Activated naive CD8-positive, alpha-beta T cell (primary cell): ENCODE data around the gene PPP6R3.
"Not testable (repeated sequence)": the region's sequence is repeated elsewhere in the genome, so short reads cannot be mapped to it uniquely, and the experiment has no call there.

ENCODE experiments used
- H3K27ac Mint-ChIP-seq: one replicate; pipeline ENCODE4 v1.8.0; 2021; ENCODE audit warnings: mixed read lengths
- H3K27me3 Mint-ChIP-seq: one replicate; pipeline ENCODE4 v1.8.0; 2021; ENCODE audit warnings: mixed read lengths
- H3K36me3 Mint-ChIP-seq: one replicate; pipeline ENCODE4 v1.8.0; 2021; ENCODE audit warnings: mixed read lengths
- H3K4me1 Mint-ChIP-seq: one replicate; pipeline ENCODE4 v1.8.0; 2021; ENCODE audit warnings: low read depth, mixed read lengths
- H3K4me3 Mint-ChIP-seq: one replicate; pipeline ENCODE4 v1.8.0; 2021; ENCODE audit warnings: mild to moderate bottlenecking, mixed read lengths
- H3K9me3 Mint-ChIP-seq: one replicate; pipeline ENCODE4 v1.8.0; 2021; ENCODE audit warnings: low read depth, mixed read lengths

The PPP6R3 gene

DNA sequence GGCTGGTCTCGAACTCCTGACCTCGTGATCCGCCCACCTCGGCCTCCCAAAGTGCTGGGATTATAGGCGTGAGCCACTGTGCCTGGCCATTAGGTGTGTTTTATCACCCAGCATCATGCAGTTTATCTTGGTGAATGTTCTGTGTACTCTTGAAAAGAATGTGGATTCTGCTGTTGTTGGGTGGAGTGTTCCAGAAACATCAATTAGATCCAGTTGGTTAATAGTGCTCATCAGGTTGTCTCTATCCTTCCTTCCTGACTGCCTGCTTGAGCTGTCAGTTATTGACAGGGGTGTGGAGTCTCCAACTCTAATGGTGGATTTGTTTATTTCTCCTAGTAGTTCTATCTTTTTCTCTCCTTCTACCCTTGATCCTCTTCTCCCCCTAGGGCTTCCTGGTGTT, 30.2 kb upstream of the PPP6R3 start:
- H3K9me3 Mint-ChIP-seq = peaks cover 5% of the 10 kb centered on the region
- H3K27me3 Mint-ChIP-seq = no peaks in the 10 kb centered on the region
- no peak overlapping the region for H3K27ac Mint-ChIP-seq
- H3K4me1 Mint-ChIP-seq = no peaks in the 10 kb centered on the region
- H3K4me3 Mint-ChIP-seq = no peak overlapping the region
- H3K36me3 Mint-ChIP-seq = peaks cover 18% of the 10 kb centered on the region

DNA sequence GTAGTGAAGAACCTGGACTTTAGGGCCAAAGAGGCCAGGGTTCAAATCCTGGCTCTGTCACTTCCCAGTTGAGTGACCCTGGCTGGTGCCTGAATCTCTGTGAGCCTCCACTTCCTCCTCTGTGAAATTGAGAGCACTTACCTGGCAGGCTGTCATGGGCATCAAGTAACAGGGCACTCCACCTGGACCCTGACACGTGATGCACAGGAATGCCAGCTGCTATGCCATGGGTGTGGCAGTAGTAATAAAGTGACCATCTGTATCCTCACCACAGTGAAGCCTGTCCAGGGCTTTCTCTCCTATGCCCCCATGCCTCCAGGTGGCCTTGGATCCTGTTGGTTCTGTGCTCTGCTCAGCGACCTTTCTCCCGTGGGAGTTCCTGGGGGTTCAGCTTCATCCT, 29.8 kb upstream of the PPP6R3 start:
- peaks cover 5% of the 10 kb centered on the region for H3K9me3 Mint-ChIP-seq
- no peak overlapping the region for H3K27ac Mint-ChIP-seq
- no peaks in the 10 kb centered on the region for H3K27me3 Mint-ChIP-seq
- peaks cover 18% of the 10 kb centered on the region for H3K36me3 Mint-ChIP-seq
- no peaks in the 10 kb centered on the region for H3K4me1 Mint-ChIP-seq
- no peak overlapping the region for H3K4me3 Mint-ChIP-seq

DNA sequence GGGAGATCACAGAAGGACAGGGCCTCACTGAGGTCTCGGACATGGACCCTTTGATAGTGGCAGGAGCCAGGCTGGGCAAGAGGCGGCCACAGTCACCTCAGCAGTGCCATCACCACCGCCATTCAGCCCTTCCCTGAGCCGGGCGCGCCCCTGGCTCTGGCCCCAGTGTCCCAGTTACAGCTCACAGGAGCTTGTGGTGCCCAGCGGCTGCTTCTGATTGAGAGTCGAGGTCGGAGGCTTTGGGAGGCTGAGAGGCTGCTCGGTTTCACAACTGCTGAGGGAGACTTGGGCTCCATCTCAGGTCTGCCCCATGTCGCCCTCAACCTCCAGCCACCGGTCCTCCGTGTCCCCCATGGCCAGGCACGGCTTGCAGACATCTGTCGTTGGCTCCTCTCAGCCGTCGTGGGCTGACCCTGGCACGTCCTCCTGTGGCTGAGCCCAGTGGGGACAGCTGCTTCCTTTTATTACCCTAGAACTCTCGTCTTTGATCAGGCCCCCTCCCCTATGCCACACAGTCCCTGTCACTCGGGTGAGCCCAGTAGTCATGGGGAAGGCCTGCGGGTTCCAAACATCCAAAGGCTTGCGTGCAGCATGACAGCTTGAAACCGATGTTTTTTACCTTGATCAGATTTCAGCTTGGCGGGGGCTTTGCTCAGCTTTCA, 28.4 kb upstream of the PPP6R3 start:
- Mint-ChIP-seq H3K36me3 (peaks cover 18% of the 10 kb centered on the region), H3K27me3 (no peaks in the 10 kb centered on the region), H3K4me1 (no peaks in the 10 kb centered on the region), H3K4me3 (no peak overlapping the region), H3K27ac (no peak overlapping the region), H3K9me3 (peaks cover 5% of the 10 kb centered on the region)

DNA sequence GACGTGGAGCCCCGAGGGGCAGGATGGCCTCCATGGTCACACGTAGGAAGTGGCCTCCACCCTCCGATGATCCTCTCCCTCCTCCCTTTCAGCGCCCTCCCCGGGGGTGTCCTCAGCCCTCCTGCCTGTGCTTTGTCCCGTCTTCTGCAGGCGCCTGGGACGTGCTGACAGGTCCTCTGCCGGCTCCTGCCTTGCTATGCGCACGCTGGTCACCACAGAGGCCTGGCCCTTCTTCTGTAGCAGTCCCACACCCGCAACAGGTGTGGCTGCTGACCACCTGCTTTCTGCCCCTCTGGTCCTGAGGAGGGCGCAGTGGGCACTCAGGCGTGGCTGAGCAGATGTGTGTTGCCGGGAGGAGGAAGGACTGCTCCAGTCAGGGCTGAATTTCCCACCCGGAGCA, 27.7 kb upstream of the PPP6R3 start:
- H3K27ac Mint-ChIP-seq = no peak overlapping the region
- peaks cover 18% of the 10 kb centered on the region for H3K36me3 Mint-ChIP-seq
- H3K9me3 Mint-ChIP-seq = peaks cover 5% of the 10 kb centered on the region

DNA sequence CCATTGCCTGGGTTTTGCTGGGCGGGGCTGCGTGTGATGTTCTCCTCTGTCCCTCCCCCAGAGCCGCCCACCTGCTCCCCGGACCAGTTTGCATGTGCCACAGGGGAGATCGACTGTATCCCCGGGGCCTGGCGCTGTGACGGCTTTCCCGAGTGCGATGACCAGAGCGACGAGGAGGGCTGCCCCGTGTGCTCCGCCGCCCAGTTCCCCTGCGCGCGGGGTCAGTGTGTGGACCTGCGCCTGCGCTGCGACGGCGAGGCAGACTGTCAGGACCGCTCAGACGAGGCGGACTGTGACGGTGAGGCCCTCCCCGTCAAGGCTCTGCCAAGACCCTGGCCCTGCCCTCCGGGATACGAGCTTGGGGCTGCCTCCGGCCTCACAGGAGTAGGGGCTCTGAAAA, 27.0 kb upstream of the PPP6R3 start:
- Mint-ChIP-seq H3K4me3 (no peak overlapping the region), H3K27me3 (no peaks in the 10 kb centered on the region), H3K36me3 (peaks cover 14% of the 10 kb centered on the region), H3K9me3 (peaks cover 5% of the 10 kb centered on the region), H3K4me1 (no peaks in the 10 kb centered on the region), H3K27ac (no peak overlapping the region)

More for the DNA sequence above, 27.7 kb upstream of the PPP6R3 start:
- Mint-ChIP-seq H3K4me3 (no peak overlapping the region), H3K4me1 (no peaks in the 10 kb centered on the region), H3K27me3 (no peaks in the 10 kb centered on the region)

DNA sequence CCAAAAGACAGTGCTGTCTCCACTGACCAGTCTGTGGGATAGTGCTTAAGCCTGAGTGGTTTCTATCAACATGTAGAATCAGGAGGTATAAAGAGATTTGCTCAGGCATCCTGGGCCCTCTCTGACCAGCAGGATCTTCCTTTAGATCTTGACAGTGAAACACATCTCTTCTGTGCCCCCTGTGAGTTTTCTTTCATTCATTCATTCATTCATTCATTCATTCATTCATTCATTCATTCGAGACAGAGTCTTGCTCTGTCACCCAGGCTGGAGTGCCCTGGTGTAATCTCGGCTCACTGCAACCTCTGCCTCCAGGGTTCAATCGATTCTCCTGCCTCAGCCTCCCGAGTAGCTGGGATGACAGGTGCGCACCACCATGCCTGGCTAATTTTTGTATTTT, 26.4 kb upstream of the PPP6R3 start:
- peaks cover 12% of the 10 kb centered on the region for H3K36me3 Mint-ChIP-seq
- not testable (repeated sequence) for H3K9me3 Mint-ChIP-seq, H3K4me3 Mint-ChIP-seq, H3K27ac Mint-ChIP-seq, H3K27me3 Mint-ChIP-seq, H3K4me1 Mint-ChIP-seq

DNA sequence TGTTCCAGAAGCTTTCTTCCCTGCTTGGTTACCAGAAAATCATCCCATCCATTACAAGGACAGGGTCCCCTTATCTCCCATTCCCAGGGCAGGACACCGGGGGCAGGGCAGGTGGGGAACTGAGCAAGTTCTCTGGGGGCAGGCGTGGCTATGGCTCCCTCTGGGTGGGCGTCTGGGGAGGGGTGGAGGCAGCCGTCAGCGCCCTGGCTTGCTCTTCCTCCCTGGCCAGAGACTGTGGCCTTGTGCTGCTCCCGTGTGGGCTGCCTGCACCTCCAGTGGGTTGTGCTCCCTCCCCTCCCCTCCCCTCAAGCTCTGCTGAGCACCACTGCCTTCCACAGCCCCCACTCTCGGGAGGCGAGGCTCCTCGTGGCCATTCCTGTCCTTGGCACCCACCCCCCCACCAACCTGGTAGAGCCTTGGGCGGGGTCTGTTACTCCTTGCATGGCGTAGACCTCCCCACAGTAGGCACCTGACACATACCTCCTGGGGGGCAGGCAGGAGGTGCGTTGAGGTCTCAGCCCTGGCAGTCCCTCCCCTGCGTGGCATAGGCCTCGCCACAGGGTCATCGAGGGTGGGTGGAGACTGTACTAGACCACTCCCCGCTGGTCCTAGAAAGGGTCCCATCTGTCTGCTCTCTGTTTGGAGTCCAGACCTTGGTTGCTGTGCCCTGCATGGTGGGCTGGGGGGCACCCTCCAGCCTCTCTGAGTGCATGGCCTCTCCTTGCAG, 24.2 kb upstream of the PPP6R3 start:
- Mint-ChIP-seq H3K9me3 (no peaks in the 10 kb centered on the region), H3K4me3 (no peak overlapping the region)

DNA sequence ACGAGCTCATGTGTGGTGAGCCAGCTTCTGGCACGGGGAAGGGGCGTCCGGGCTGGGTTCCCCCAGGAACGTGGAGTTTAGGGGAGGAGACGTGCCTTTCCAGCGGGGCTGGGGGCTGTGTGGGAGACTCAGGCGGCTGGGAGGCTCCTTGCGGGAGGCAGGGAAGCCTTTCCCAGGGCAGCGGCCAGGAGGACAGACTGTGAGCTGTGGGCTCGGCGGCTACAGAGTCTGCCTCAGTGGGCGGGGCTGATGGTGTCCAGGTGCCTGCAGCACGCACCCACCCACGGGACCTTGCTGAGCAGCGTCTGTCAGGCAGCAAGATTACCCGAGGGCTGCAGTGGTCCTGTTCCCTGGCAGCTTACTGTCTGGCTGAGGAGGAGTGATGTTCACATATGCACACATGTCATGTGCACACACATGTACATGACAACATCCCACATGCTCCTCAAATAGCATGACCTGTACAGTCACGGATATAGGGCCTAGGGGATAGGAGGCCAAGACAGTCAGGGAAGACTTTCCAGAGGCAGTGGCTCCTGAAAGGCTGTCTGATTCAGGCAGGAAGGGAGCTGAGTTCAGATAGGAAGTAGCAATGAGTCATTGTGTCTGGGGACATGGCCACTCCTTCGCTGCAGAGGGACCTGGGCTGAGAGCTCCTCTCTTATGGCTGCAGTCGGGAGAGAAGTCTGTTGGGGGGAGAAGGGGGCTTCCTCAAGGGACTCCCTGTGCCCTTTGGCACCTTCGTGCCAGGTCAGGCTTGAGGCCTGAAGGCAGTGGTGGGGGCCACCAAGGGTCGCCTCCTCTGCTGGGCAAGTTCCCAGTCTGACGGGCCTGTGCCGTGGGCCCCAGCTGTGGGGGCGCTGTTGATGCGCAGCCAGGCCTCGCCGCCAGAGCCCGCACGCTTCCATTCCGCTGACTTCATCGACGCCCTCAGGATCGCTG, 23.3 kb upstream of the PPP6R3 start:
- no peak overlapping the region for H3K4me3 Mint-ChIP-seq
- no peak overlapping the region for H3K27ac Mint-ChIP-seq
- no peaks in the 10 kb centered on the region for H3K4me1 Mint-ChIP-seq
- no peaks in the 10 kb centered on the region for H3K27me3 Mint-ChIP-seq
- H3K9me3 Mint-ChIP-seq = no peaks in the 10 kb centered on the region
- H3K36me3 Mint-ChIP-seq = no peaks in the 10 kb centered on the region

More for the DNA sequence above, 24.2 kb upstream of the PPP6R3 start:
- Mint-ChIP-seq H3K36me3 (no peaks in the 10 kb centered on the region), H3K4me1 (no peaks in the 10 kb centered on the region), H3K27me3 (no peaks in the 10 kb centered on the region), H3K27ac (no peak overlapping the region)

DNA sequence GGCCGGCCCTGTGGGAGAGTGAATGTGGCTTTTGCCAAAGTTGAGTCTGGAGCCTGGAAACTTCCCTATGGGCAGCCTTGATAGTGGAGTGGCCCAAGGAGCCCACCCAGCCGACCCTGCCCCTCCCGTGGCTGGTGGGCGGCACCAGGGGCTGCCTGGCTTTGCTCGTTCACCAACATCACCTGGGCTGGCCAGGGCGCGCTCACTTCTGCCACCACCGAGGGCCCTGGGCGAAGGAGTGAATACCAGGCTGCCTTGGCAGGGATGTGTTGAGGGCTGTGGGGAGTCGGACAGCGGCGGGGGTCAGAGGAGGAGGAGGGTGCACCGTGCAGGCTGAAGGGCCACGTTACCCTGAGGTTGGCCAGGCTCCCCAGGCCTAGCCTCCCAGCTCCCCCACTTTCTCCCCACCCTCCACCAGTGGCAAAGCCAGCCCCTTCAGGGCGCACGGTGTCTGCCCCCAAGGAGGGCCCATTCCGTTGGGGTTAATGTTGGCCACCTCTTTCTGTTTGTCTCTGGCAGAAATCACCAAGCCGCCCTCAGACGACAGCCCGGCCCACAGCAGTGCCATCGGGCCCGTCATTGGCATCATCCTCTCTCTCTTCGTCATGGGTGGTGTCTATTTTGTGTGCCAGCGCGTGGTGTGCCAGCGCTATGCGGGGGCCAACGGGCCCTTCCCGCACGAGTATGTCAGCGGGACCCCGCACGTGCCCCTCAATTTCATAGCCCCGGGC, 22.5 kb upstream of the PPP6R3 start:
- H3K9me3 Mint-ChIP-seq = no peaks in the 10 kb centered on the region
- no peaks in the 10 kb centered on the region for H3K36me3 Mint-ChIP-seq
- no peaks in the 10 kb centered on the region for H3K4me1 Mint-ChIP-seq
- H3K27me3 Mint-ChIP-seq = no peaks in the 10 kb centered on the region
- H3K27ac Mint-ChIP-seq = no peak overlapping the region
- no peak overlapping the region for H3K4me3 Mint-ChIP-seq

DNA sequence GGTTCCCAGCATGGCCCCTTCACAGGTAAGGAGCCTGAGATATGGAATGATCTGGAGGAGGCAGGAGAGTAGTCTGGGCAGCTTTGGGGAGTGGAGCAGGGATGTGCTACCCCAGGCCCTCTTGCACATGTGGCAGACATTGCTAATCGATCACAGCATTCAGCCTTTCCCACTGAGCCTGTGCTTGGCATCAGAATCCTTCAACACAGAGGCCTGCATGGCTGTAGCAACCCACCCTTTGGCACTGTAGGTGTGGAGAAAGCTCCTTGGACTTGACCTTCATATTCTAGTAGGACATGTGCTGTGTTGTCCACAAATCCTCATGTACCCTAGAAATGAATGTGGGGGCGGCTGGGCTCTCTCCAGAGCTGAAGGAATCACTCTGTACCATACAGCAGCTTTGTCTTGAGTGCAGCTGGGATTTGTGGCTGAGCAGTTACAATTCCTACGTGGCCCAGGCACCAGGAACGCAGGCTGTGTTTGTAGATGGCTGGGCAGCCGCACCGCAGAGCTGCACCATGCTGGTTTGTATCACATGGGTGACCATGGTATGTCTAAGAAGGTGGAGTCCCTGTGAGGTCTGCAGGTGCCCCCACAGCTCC, 21.8 kb upstream of the PPP6R3 start:
- Mint-ChIP-seq H3K4me1 (no peaks in the 10 kb centered on the region), H3K4me3 (no peak overlapping the region), H3K9me3 (no peaks in the 10 kb centered on the region), H3K36me3 (no peaks in the 10 kb centered on the region), H3K27ac (no peak overlapping the region), H3K27me3 (no peaks in the 10 kb centered on the region)

DNA sequence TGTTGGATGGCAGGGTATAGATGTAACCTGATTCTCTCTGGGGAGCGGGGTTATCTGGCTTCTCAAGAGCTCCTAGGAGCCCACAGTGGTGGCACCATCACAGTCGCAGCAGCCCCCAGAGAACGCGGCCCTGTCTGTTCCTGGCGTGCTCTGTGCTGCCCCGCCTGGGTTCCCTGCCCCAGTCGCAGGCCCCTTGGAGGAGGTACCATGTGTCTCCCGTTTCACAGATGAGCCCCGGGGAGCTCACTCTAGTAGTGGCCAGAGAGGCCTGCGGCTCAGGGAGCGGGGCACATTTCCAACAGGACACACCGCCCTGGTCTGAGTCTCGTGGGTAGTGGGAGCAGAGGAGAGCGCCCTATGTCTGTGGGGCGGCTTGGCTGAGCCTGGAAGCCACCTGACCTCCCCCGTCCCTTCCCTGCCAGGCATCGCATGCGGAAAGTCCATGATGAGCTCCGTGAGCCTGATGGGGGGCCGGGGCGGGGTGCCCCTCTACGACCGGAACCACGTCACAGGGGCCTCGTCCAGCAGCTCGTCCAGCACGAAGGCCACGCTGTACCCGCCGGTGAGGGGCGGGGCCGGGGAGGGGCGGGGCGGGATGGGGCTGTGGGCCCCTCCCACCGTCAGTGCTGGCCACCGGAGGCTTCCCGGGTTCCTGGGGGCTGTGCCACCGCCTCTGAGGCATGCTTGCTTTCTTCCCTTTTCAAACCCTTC, 21.0 kb upstream of the PPP6R3 start:
- Mint-ChIP-seq H3K4me1 (no peaks in the 10 kb centered on the region), H3K36me3 (no peaks in the 10 kb centered on the region), H3K4me3 (no peak overlapping the region), H3K27ac (no peak overlapping the region), H3K9me3 (no peaks in the 10 kb centered on the region), H3K27me3 (no peaks in the 10 kb centered on the region)

DNA sequence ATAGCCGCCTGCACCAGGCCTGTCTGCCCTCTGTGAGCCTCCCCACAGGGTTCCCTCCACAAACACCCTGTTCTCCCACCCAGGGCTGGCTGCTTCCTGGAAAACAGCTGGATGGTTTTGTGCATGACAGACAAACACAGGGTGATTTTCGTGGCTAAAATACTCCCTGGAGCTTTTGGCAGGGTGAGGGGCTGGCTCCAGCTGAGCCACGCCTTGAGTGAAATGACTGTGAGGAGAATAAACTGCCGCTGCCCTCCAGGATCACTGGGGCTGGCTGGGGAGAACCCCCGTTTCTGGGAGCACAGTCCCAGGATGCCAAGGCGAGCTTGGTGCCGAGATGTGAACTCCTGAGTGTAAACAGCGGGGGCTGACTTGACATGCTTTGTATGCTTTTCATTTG, 20.3 kb upstream of the PPP6R3 start:
- no peak overlapping the region for H3K27ac Mint-ChIP-seq
- H3K4me1 Mint-ChIP-seq = no peaks in the 10 kb centered on the region
- no peaks in the 10 kb centered on the region for H3K36me3 Mint-ChIP-seq
- H3K9me3 Mint-ChIP-seq = no peaks in the 10 kb centered on the region
- H3K27me3 Mint-ChIP-seq = no peaks in the 10 kb centered on the region
- H3K4me3 Mint-ChIP-seq = no peak overlapping the region

DNA sequence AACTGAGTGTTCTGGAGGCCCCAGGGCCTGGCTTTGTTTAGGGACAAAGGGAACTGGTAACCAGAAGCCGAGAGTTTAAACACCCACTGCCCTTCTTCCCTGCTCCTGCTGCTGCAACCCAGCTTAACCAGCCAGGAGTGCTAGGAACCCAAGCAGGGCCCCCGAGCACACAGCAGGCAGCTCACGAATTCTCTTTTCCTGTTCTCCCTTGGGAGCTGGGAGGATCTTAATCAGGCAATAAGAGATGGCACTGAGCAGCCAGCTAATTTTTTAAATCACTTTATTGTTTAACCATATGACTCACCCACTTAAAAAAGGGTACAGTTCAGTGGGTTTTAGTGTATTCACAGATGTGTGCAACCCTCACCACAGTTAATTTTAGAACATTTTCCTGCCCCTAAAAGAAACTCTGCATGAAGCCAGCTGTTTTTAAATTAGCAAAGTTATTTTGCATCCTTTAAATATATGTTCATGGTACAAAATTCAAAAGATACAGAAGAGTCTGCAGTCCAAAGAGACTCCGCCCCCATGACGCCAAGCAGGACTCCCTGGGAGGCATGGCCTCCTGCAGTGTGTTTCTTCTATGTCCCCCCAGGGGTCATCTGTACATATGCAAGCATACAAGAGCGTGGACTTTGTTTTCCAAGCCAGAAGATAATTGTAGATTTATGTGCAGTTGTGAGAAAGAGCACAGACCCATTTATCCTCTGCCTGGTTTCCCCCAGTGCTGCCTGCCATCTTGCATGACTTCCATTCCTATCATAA, 18.9 kb upstream of the PPP6R3 start:
- no peaks in the 10 kb centered on the region for H3K9me3 Mint-ChIP-seq
- H3K27ac Mint-ChIP-seq = no peak overlapping the region
- H3K27me3 Mint-ChIP-seq = no peaks in the 10 kb centered on the region
- no peaks in the 10 kb centered on the region for H3K4me1 Mint-ChIP-seq
- no peaks in the 10 kb centered on the region for H3K36me3 Mint-ChIP-seq
- H3K4me3 Mint-ChIP-seq = no peak overlapping the region
